Stimulated activated naive CD8-positive, alpha-beta T cell treated with anti-CD3 and anti-CD28 coated beads, Interleukin-15, Interleukin-2, amounts not matched to agents 100 ng/mL and 50 ng/mL, for 24 hours (primary cell): Measurements from ENCODE around the gene SPDL1.

ENCODE experiments used
- H3K27ac Mint-ChIP-seq: one replicate; pipeline ENCODE4 v1.8.0; 2021; ENCODE audit warnings: mild to moderate bottlenecking, mixed read lengths
- H3K27me3 Mint-ChIP-seq: one replicate; pipeline ENCODE4 v1.8.0; 2021; ENCODE audit warnings: mixed read lengths
- H3K36me3 Mint-ChIP-seq: one replicate; pipeline ENCODE4 v1.8.0; 2021; ENCODE audit warnings: low read depth, mixed read lengths
- H3K4me1 Mint-ChIP-seq: one replicate; pipeline ENCODE4 v1.8.0; 2021; ENCODE audit warnings: low read depth, mixed read lengths
- H3K4me3 Mint-ChIP-seq: one replicate; pipeline ENCODE4 v1.8.0; 2021; ENCODE audit warnings: mild to moderate bottlenecking, mixed read lengths
- H3K9me3 Mint-ChIP-seq: one replicate; pipeline ENCODE4 v1.8.0; 2021; ENCODE audit warnings: mixed read lengths

SPDL1 gene, protein sequence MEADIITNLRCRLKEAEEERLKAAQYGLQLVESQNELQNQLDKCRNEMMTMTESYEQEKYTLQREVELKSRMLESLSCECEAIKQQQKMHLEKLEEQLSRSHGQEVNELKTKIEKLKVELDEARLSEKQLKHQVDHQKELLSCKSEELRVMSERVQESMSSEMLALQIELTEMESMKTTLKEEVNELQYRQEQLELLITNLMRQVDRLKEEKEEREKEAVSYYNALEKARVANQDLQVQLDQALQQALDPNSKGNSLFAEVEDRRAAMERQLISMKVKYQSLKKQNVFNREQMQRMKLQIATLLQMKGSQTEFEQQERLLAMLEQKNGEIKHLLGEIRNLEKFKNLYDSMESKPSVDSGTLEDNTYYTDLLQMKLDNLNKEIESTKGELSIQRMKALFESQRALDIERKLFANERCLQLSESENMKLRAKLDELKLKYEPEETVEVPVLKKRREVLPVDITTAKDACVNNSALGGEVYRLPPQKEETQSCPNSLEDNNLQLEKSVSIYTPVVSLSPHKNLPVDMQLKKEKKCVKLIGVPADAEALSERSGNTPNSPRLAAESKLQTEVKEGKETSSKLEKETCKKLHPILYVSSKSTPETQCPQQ

GRCh38 chr5:169583424-169584220 lies at the start of gene SPDL1:
SPDL1 (plus strand) TSS chr5:169583773; CDS start chr5:169588417, 4,644 bp downstream.
- H3K4me1 Mint-ChIP-seq, result peaks cover 47% of the 10 kb centered on the region
- peak within 1 kb of the TSS; percentile 97 for H3K4me3 Mint-ChIP-seq
- peak within 1 kb of the TSS; percentile 98 for H3K27ac Mint-ChIP-seq
- H3K27me3 Mint-ChIP-seq, result peaks cover 11% of the 10 kb centered on the region
- no peaks in the 10 kb centered on the region for H3K9me3 Mint-ChIP-seq
- peaks cover 10% of the 10 kb centered on the region for H3K36me3 Mint-ChIP-seq

DNA sequence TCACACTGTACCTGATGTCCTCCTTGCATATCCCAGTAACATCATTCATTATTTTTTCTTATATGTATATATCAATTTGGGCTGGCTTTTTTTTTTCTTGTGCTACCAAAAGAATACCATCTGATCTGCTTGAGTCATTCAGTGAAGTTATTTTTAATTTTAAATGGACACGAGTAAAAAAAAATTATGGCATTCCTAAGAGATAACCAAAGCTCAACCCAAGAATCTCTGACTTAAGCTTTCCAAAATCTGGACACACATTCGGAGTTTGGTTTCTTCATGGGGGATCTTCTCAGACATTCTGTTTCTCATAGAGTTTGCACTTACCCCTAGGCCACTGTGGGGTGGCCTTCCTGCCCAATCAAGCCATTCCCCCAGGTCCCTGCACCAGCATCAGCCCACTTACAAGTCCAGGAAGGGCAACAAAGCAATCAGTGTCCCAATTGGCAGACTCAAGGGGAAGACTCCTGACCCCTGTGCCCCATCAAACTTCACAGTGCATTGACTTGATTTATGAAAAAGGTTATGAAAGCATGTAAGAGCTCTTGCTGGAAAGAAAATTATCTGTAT lies 49.2 kb upstream of the SPDL1 start:
- H3K27me3 Mint-ChIP-seq, result peaks cover 8% of the 10 kb centered on the region
- H3K27ac Mint-ChIP-seq, result no peak overlapping the region
- no peaks in the 10 kb centered on the region for H3K9me3 Mint-ChIP-seq

GRCh38 chr5:169534939-169535338 lies 48.6 kb upstream of the SPDL1 start:
- no peaks in the 10 kb centered on the region for H3K36me3 Mint-ChIP-seq
- H3K9me3 Mint-ChIP-seq, result no peaks in the 10 kb centered on the region
- no peak overlapping the region for H3K4me3 Mint-ChIP-seq
- no peaks in the 10 kb centered on the region for H3K4me1 Mint-ChIP-seq
- H3K27me3 Mint-ChIP-seq, result peaks cover 8% of the 10 kb centered on the region
- H3K27ac Mint-ChIP-seq, result no peak overlapping the region

More for the DNA sequence above, 49.2 kb upstream of the SPDL1 start:
- Mint-ChIP-seq H3K36me3 (no peaks in the 10 kb centered on the region), H3K4me3 (no peak overlapping the region), H3K4me1 (no peaks in the 10 kb centered on the region)

GRCh38 chr5:169538944-169539343 lies 44.6 kb upstream of the SPDL1 start:
- no peaks in the 10 kb centered on the region for H3K9me3 Mint-ChIP-seq
- H3K4me1 Mint-ChIP-seq, result no peaks in the 10 kb centered on the region
- H3K27ac Mint-ChIP-seq, result no peak overlapping the region
- H3K27me3 Mint-ChIP-seq, result peaks cover 22% of the 10 kb centered on the region
- no peaks in the 10 kb centered on the region for H3K36me3 Mint-ChIP-seq
- no peak overlapping the region for H3K4me3 Mint-ChIP-seq

DNA sequence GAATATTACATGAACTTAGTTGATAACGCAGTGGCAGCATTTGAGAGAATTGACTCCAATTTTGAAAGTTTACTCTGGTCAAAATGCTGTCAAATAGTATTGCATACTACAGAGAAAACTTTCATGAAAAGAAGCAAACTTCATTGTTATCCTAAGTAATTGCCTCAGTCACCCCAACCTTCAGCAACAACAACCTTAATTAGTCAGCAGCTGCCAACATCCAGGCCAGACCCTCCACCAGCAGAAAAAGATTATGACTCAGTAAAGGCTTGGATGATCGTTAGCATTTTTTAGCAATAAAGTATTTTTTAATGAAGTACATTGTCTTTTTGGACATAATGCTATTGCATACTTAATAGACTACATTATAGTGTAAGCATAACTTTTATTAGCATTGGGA lies 40.8 kb upstream of the SPDL1 start:
- H3K4me1 Mint-ChIP-seq, result peaks cover 3% of the 10 kb centered on the region
- no peaks in the 10 kb centered on the region for H3K9me3 Mint-ChIP-seq
- H3K36me3 Mint-ChIP-seq, result no peaks in the 10 kb centered on the region
- no peak overlapping the region for H3K27ac Mint-ChIP-seq
- no peak overlapping the region for H3K4me3 Mint-ChIP-seq
- peaks cover 25% of the 10 kb centered on the region for H3K27me3 Mint-ChIP-seq

DNA sequence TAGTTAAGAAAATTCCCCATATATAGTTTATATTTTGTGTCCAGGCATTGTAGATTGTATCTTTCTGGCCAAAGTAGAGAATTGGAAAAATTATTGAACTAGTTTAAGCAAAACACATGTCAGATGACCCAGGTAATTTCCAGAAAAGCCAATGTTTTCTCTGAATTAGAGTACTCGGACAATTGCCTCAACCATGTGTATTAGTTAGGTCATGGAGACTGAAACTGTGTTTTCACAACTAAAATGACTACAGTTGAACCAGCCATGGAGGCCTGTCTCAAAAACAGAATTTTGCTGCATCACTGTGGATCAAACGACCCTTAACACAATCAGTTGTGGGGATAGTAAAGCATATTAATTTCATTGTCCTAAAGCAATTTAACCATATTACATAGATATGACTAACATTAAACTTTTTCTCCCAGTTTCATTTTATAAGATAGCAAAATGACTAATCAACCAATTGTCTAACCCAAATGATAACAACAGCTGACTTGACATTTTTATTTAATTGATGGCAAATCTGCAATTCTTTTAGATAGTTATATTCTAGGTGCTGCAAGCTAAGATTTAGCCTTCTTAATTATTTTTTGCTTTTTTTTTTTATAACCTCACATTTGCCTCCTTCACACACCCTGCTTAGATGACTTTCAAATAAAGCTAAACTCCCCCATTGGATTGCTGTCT lies 39.2 kb upstream of the SPDL1 start:
- Mint-ChIP-seq H3K4me1 (peaks cover 3% of the 10 kb centered on the region), H3K27me3 (peaks cover 40% of the 10 kb centered on the region)

GRCh38 chr5:169545762-169546161 lies 37.8 kb upstream of the SPDL1 start:
- H3K36me3 Mint-ChIP-seq, result no peaks in the 10 kb centered on the region
- H3K27me3 Mint-ChIP-seq, result peaks cover 52% of the 10 kb centered on the region
- H3K4me1 Mint-ChIP-seq, result peaks cover 3% of the 10 kb centered on the region
- H3K9me3 Mint-ChIP-seq, result no peaks in the 10 kb centered on the region
- H3K4me3 Mint-ChIP-seq, result no peak overlapping the region
- H3K27ac Mint-ChIP-seq, result no peak overlapping the region

More for the DNA sequence above, 39.2 kb upstream of the SPDL1 start:
- no peaks in the 10 kb centered on the region for H3K9me3 Mint-ChIP-seq
- no peak overlapping the region for H3K27ac Mint-ChIP-seq
- no peak overlapping the region for H3K4me3 Mint-ChIP-seq
- H3K36me3 Mint-ChIP-seq, result no peaks in the 10 kb centered on the region

DNA sequence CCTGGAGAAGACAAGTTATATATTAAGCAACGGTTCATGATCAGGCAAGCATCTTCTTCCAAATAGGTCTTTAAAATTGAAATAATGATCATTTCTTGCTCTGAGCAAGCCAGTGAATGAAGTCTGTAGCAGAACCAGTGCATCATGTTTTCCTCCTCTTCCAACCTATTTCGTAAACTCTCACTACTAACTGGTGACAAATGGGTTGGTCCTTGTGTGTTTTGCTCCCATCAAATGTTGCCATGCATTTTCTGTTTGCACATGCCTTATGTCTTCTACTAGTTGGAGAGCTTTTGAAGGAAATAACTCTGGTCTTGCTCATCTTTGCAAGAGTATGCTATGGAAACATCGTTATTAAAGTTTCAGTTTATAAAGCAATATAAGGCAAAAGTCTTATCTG lies 37.2 kb upstream of the SPDL1 start:
- H3K36me3 Mint-ChIP-seq, result no peaks in the 10 kb centered on the region
- H3K27me3 Mint-ChIP-seq, result peaks cover 58% of the 10 kb centered on the region

GRCh38 chr5:169547508-169547907 lies 36.1 kb upstream of the SPDL1 start:
- no peaks in the 10 kb centered on the region for H3K36me3 Mint-ChIP-seq
- H3K9me3 Mint-ChIP-seq, result no peaks in the 10 kb centered on the region
- no peak overlapping the region for H3K27ac Mint-ChIP-seq
- H3K4me3 Mint-ChIP-seq, result no peak overlapping the region
- peaks cover 65% of the 10 kb centered on the region for H3K27me3 Mint-ChIP-seq
- peaks cover 3% of the 10 kb centered on the region for H3K4me1 Mint-ChIP-seq

More for the DNA sequence above, 37.2 kb upstream of the SPDL1 start:
- Mint-ChIP-seq H3K9me3 (no peaks in the 10 kb centered on the region), H3K4me1 (peaks cover 3% of the 10 kb centered on the region), H3K27ac (no peak overlapping the region), H3K4me3 (no peak overlapping the region)

DNA sequence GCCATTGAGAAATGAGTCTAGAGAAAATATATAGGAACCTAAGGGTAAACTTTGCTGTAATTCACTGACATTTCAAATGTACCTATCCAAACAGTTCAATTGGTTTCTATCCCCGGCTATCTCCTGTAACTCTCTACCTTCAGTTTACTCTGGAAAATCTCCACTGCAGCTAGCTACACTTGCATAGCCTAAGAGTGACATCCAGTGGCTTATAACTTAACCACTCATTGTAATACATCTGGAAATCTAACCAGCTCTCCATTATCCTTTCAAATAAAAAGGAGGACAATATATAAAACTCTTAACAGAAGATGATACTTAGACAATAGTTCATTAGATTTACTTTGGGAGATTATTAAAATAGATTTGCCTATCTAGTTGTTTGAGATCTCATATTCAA lies 35.3 kb upstream of the SPDL1 start:
- peaks cover 65% of the 10 kb centered on the region for H3K27me3 Mint-ChIP-seq
- no peak overlapping the region for H3K4me3 Mint-ChIP-seq
- no peaks in the 10 kb centered on the region for H3K9me3 Mint-ChIP-seq
- no peak overlapping the region for H3K27ac Mint-ChIP-seq
- peaks cover 3% of the 10 kb centered on the region for H3K4me1 Mint-ChIP-seq
- H3K36me3 Mint-ChIP-seq, result no peaks in the 10 kb centered on the region

- Mint-ChIP-seq H3K4me3 (no peak overlapping the region), H3K27ac (no peak overlapping the region)
Measured at GRCh38 chr5:169549453-169550100, 34.0 kb upstream of the SPDL1 start.

DNA sequence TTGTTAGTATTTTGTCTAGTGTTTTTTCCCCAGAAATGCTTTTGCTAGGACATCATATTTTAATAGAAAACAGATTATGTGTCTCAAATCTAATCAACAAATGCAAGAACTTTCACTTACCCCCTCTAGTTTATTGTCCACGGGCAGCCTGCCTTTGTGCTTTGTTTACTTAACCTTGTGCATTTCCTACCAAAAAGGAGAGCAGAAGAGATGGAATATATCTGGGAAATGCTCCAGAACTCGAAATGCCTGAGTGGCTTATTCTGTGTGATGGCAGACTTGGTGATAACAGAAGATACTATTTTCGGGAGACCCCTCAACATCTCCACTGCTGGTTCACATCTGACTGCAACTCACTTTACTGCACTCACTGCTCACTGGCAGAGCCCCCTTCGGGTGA lies 33.3 kb upstream of the SPDL1 start:
- no peak overlapping the region for H3K27ac Mint-ChIP-seq
- H3K36me3 Mint-ChIP-seq, result no peaks in the 10 kb centered on the region
- peaks cover 59% of the 10 kb centered on the region for H3K27me3 Mint-ChIP-seq
- peaks cover 3% of the 10 kb centered on the region for H3K4me1 Mint-ChIP-seq
- no peak overlapping the region for H3K4me3 Mint-ChIP-seq
- H3K9me3 Mint-ChIP-seq, result no peaks in the 10 kb centered on the region

More at GRCh38 chr5:169549453-169550100, 34.0 kb upstream of the SPDL1 start:
- Mint-ChIP-seq H3K36me3 (no peaks in the 10 kb centered on the region), H3K4me1 (peaks cover 3% of the 10 kb centered on the region), H3K27me3 (peaks cover 59% of the 10 kb centered on the region), H3K9me3 (no peaks in the 10 kb centered on the region)

DNA sequence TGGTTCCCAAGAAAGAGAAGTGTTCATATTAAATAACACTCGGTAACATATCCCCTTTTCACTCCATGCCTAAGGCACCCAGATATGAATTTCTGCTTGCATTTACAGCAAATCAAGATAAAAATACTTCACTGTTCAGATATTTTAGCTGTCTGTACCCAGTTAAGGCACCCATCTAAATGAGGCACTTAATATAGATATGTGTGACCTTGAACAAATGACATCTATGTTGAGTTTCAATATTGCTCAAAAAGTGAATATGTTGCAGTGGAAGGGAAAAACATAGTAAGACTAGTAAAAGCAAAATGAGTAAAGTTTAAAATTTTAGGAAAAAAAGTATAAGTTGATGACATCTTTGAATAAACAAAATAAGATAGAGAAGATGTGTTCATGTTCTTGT lies 32.4 kb upstream of the SPDL1 start:
- no peak overlapping the region for H3K4me3 Mint-ChIP-seq
- peaks cover 59% of the 10 kb centered on the region for H3K27me3 Mint-ChIP-seq
- H3K27ac Mint-ChIP-seq, result no peak overlapping the region
- no peaks in the 10 kb centered on the region for H3K36me3 Mint-ChIP-seq
- no peaks in the 10 kb centered on the region for H3K4me1 Mint-ChIP-seq
- H3K9me3 Mint-ChIP-seq, result no peaks in the 10 kb centered on the region

GRCh38 chr5:169551696-169552095 lies 31.9 kb upstream of the SPDL1 start:
- no peak overlapping the region for H3K27ac Mint-ChIP-seq
- no peaks in the 10 kb centered on the region for H3K36me3 Mint-ChIP-seq
- no peak overlapping the region for H3K4me3 Mint-ChIP-seq
- peaks cover 5% of the 10 kb centered on the region for H3K9me3 Mint-ChIP-seq
- no peaks in the 10 kb centered on the region for H3K4me1 Mint-ChIP-seq
- peaks cover 64% of the 10 kb centered on the region for H3K27me3 Mint-ChIP-seq
